ENCODE results near the gene CYP2A13. TPM values are rescaled to one million over a fixed set of nuclear protein-coding genes. Genes with fewer than 3 reads are reported as not detected.
A peak's percentile ranks its signal among the peaks of the same experiment; 100 is the strongest.

CYP2A13 gene
- total RNA-seq, 3 donors from 2014 or later (not counting 1 experiment from before 2014, with no cell fraction given) = not detected

- intact Hi-C loops (cut with micrococcal nuclease) = loop anchor here (5.0 kb wide), 1 partner anchor 173 kb away; no protein-coding TSS in a partner anchor
- Mint-ChIP-seq H3K9me3 (no peaks in the 10 kb centered on the region), H3K36me3 (no peaks in the 10 kb centered on the region), H3K4me1 (peaks cover 0 to 4% of the 10 kb centered on the region in 2 donors), H3K27ac (no peak overlapping the region), H3K4me3 (no peak overlapping the region), H3K27me3 (ENCODE audit: low read depth in 2 of 2) (peaks cover 25 to 36% of the 10 kb centered on the region in 2 donors)
- Histone ChIP-seq H3K4me1 (ENCODE audit: control insufficient read depth, insufficient read depth, low read length) (no peaks in the 10 kb centered on the region), H3K27ac (ENCODE audit: low read length) (no peak overlapping the region), H3K9me3 (ENCODE audit: control insufficient read depth, insufficient read depth, low read length) (no peaks in the 10 kb centered on the region), H3K36me3 (ENCODE audit: control insufficient read depth, insufficient read depth, low read length) (no peaks in the 10 kb centered on the region), H3K27me3 (ENCODE audit: control insufficient read depth, insufficient read depth, low read length) (peaks cover 2% of the 10 kb centered on the region), H3K4me3 (ENCODE audit: low read length) (no peak overlapping the region)
- no peak for ATAC-seq
- TF ChIP-seq CTCF (IDR thresholded peaks at IDR 0.05) = no peak
- DNase-seq = peak in 1 of 2 donors; percentile 10
- WGBS (ENCODE audit: insufficient coverage) = 67% methylated on average over 7 of the region's 7 CpGs
These were observed 23.2 kb upstream of the CYP2A13 start for GRCh38 chr19:41064974-41065569.

- Mint-ChIP-seq H3K36me3 (peaks cover 16% of the 10 kb centered on the region), H3K27ac (no peak overlapping the region), H3K27me3 (ENCODE audit: low read depth in 2 of 2) (peaks cover 29 to 60% of the 10 kb centered on the region in 2 donors), H3K4me1 (no peaks in the 10 kb centered on the region), H3K4me3 (no peak overlapping the region), H3K9me3 (peaks cover 4 to 7% of the 10 kb centered on the region in 2 donors)
- ATAC-seq (no peak), DNase-seq (no peak)
- Histone ChIP-seq H3K27me3 (ENCODE audit: control insufficient read depth, insufficient read depth, low read length) (peaks cover 2% of the 10 kb centered on the region), H3K4me1 (ENCODE audit: control insufficient read depth, insufficient read depth, low read length) (no peaks in the 10 kb centered on the region), H3K9me3 (ENCODE audit: control insufficient read depth, insufficient read depth, low read length) (no peaks in the 10 kb centered on the region), H3K36me3 (ENCODE audit: control insufficient read depth, insufficient read depth, low read length) (no peaks in the 10 kb centered on the region), H3K4me3 (ENCODE audit: low read length) (no peak overlapping the region), H3K27ac (ENCODE audit: low read length) (no peak overlapping the region)
- WGBS (ENCODE audit: insufficient coverage) = 89% methylated on average over 1 of the region's 3 CpGs
- intact Hi-C loops (cut with micrococcal nuclease) = no loop called here
- TF ChIP-seq CTCF (IDR thresholded peaks at IDR 0.05) = no peak
These were observed 12.0 kb upstream of the CYP2A13 start for GRCh38 chr19:41076286-41076685.

GRCh38 chr19:41083516-41083915, 4.7 kb upstream of the CYP2A13 start:
- 66% methylated on average over 2 of the region's 2 CpGs for WGBS (ENCODE audit: insufficient coverage)
- ATAC-seq (no peak), DNase-seq (no peak)
- Histone ChIP-seq H3K4me1 (ENCODE audit: control insufficient read depth, insufficient read depth, low read length) (no peaks in the 10 kb centered on the region), H3K9me3 (ENCODE audit: control insufficient read depth, insufficient read depth, low read length) (no peaks in the 10 kb centered on the region), H3K4me3 (ENCODE audit: low read length) (no peak overlapping the region), H3K27me3 (ENCODE audit: control insufficient read depth, insufficient read depth, low read length) (peaks cover 2% of the 10 kb centered on the region), H3K36me3 (ENCODE audit: control insufficient read depth, insufficient read depth, low read length) (no peaks in the 10 kb centered on the region), H3K27ac (ENCODE audit: low read length) (no peak overlapping the region)
- H3K27me3 Mint-ChIP-seq (ENCODE audit: low read depth in 2 of 2) = peaks cover 39 to 56% of the 10 kb centered on the region in 2 donors
- no peak for TF ChIP-seq CTCF (IDR thresholded peaks at IDR 0.05)
- H3K27ac Mint-ChIP-seq = no peak overlapping the region
- intact Hi-C loops (cut with micrococcal nuclease) = no loop called here
- peaks cover 16% of the 10 kb centered on the region for H3K36me3 Mint-ChIP-seq
- H3K4me1 Mint-ChIP-seq = no peaks in the 10 kb centered on the region
- H3K4me3 Mint-ChIP-seq = no peak overlapping the region
- peaks cover 4 to 7% of the 10 kb centered on the region in 2 donors for H3K9me3 Mint-ChIP-seq

Measured in natural killer cell (primary cell).